HL-60 (cell line): ENCODE measurements around the gene LEKR1.

ENCODE experiments used
- DNase-seq, 2 experiments: peaks; one replicate each; pipeline ENCODE4 v3.0.0-alpha.2; 2010 to 2020; ENCODE audit warnings: low read depth in 1 of 2, low spot score in 1 of 2
- H3K27ac ChIP-seq: fragments of 250-450 bp; sonication (Bioruptor Pico); replicated peaks from 2 replicates; pipeline ENCODE4 v1.5.1; 2020; ENCODE audit warnings: mild to moderate bottlenecking, moderate library complexity
- H3K27me3 ChIP-seq: fragments of 250-450 bp; sonication (Bioruptor Pico); 2 replicates; pipeline ENCODE4 v1.5.1; 2021; ENCODE audit warnings: mild to moderate bottlenecking, moderate library complexity; ENCODE audit not compliant: insufficient read depth, poor library complexity, severe bottlenecking
- H3K4me3 ChIP-seq: replicated peaks from 2 replicates; pipeline ENCODE4 v1.5.1; 2011; ENCODE audit warnings: mild to moderate bottlenecking, control low read depth, low read length; ENCODE audit not compliant: insufficient read depth
- CTCF ChIP-seq: IDR thresholded peaks from one replicate; pipeline ENCODE4 v1.5.1; 2011; ENCODE audit warnings: low read length, control low read depth, inconsistent platforms; ENCODE audit not compliant: insufficient read depth
- GABPA ChIP-seq: IDR thresholded peaks from 2 replicates; pipeline ENCODE4 v1.6.1; 2012; ENCODE audit warnings: low read depth
- POLR2AphosphoS5 ChIP-seq: IDR thresholded peaks from 2 replicates; pipeline ENCODE4 v1.6.1; 2012; ENCODE audit warnings: low read depth
- REST ChIP-seq: IDR thresholded peaks from 2 replicates; pipeline ENCODE4 v1.6.1; 2012; ENCODE audit warnings: low read depth; ENCODE audit not compliant: insufficient replicate concordance
- SPI1 ChIP-seq: IDR thresholded peaks from 2 replicates; pipeline ENCODE4 v1.6.1; 2012; ENCODE audit warnings: low read depth, mild to moderate bottlenecking, borderline replicate concordance

LEKR1 gene

GRCh38 chr3:157082305-157082982 lies 256.3 kb downstream of the LEKR1 start:
- no peak for DNase-seq
- H3K27ac ChIP-seq, result no peak overlapping the region
- H3K4me3 ChIP-seq, result no peak overlapping the region
- TF ChIP-seq CTCF (no peak), REST (no peak), GABPA (no peak), SPI1 (no peak), POLR2AphosphoS5 (no peak)
- H3K27me3 ChIP-seq, result no peaks in the 10 kb centered on the region

GRCh38 chr3:157083824-157084223 lies 257.7 kb downstream of the LEKR1 start:
- no peak for TF ChIP-seq SPI1
- no peak for TF ChIP-seq GABPA
- no peak for TF ChIP-seq POLR2AphosphoS5
- no peak for TF ChIP-seq CTCF
- no peak for TF ChIP-seq REST
- no peak overlapping the region for H3K27ac ChIP-seq

GRCh38 chr3:157086060-157086750 lies 260.1 kb downstream of the LEKR1 start:
- TF ChIP-seq POLR2AphosphoS5 (no peak), GABPA (no peak), CTCF (no peak), REST (no peak), SPI1 (no peak)
- Histone ChIP-seq H3K4me3 (no peak overlapping the region), H3K27ac (no peak overlapping the region), H3K27me3 (no peaks in the 10 kb centered on the region)
- DNase-seq, result no peak

More at GRCh38 chr3:157083824-157084223, 257.7 kb downstream of the LEKR1 start:
- H3K27me3 ChIP-seq, result no peaks in the 10 kb centered on the region
- DNase-seq, result no peak
- no peak overlapping the region for H3K4me3 ChIP-seq
